ENCODE results near the gene MYLK. TPM values are rescaled to one million over a fixed set of nuclear protein-coding genes. Genes with fewer than 3 reads are reported as not detected.

The MYLK gene
- total RNA-seq, 2 experiments from 2014 or later, result 0.22 TPM; not detected in 1

DNA sequence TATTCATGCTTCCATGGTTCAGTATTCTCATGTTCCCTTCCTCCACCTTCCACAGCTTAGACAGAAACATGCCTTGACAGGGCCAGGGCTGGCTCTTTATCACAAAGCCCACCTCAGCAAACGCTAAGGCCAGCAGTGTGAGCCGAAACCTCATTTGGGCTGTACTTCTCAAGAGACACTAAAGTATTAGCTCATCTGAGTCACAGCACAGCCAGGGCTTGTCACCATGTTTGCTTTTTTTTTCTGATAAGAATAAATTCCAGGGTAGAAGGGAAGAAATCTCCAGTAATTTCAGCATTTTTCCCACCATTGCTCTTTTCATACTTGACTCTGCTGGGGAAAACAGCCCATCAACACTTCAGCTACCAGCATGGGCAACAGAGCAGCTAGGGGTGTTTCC lies 95.4 kb downstream of the MYLK start:
- Mint-ChIP-seq H3K9me3 (no peaks in the 10 kb centered on the region), H3K4me1 (ENCODE audit: low read depth) (no peaks in the 10 kb centered on the region), H3K4me3 (no peak overlapping the region), H3K36me3 (ENCODE audit: low read depth) (no peaks in the 10 kb centered on the region), H3K27ac (no peak overlapping the region), H3K27me3 (peaks cover 19% of the 10 kb centered on the region)
- Histone ChIP-seq H3K9me3 (ENCODE audit: control insufficient read depth in 1 of 2, insufficient read depth in 1 of 2, low read length in 2 of 2) (no peaks in the 10 kb centered on the region), H3K27me3 (ENCODE audit: control insufficient read depth in 1 of 2, insufficient read depth in 2 of 2, low read length in 2 of 2) (peaks cover 0 to 8% of the 10 kb centered on the region in 2 experiments), H3K27ac (ENCODE audit: low read depth in 1 of 2, low read length in 2 of 2) (no peak overlapping the region), H3K4me3 (ENCODE audit: low read length) (no peak overlapping the region), H3K36me3 (ENCODE audit: insufficient read depth, low read length) (no peaks in the 10 kb centered on the region), H3K4me1 (ENCODE audit: insufficient read depth, low read length) (no peaks in the 10 kb centered on the region)
- ATAC-seq (ENCODE audit: poor library complexity) (no peak), DNase-seq (no peak)
- TF ChIP-seq, protein P1, sequence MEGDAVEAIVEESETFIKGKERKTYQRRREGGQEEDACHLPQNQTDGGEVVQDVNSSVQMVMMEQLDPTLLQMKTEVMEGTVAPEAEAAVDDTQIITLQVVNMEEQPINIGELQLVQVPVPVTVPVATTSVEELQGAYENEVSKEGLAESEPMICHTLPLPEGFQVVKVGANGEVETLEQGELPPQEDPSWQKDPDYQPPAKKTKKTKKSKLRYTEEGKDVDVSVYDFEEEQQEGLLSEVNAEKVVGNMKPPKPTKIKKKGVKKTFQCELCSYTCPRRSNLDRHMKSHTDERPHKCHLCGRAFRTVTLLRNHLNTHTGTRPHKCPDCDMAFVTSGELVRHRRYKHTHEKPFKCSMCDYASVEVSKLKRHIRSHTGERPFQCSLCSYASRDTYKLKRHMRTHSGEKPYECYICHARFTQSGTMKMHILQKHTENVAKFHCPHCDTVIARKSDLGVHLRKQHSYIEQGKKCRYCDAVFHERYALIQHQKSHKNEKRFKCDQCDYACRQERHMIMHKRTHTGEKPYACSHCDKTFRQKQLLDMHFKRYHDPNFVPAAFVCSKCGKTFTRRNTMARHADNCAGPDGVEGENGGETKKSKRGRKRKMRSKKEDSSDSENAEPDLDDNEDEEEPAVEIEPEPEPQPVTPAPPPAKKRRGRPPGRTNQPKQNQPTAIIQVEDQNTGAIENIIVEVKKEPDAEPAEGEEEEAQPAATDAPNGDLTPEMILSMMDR (IDR thresholded peaks at IDR 0.05), result no peak
- intact Hi-C loops (cut with DNase I, micrococcal nuclease), result no loop called here
- ChIA-PET POLR2A (no interaction called here), CTCF (no interaction called here)

DNA sequence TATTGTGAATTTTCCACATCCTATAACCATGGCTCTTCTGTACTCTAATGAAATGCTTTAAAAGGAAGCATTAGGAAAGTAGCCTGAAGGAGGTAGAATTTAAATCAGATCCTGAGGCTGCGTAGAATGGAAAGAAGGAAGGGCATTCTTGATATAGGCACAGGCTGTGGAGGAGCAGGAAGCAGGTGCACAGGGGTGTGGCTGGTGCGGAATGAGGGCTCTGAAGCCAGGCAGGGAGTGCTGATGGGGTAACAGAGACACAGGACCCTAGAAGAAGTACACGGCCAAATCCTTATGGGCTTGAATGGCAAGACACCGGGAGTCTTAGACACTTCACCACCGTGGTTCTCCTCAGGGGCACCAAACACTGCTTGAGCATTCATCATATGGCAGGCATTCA lies 97.0 kb downstream of the MYLK start:
- intact Hi-C loops (cut with DNase I, micrococcal nuclease), result no loop called here
- no peak for ATAC-seq (ENCODE audit: poor library complexity)
- no peak overlapping the region for H3K4me3 Mint-ChIP-seq
- H3K27ac Mint-ChIP-seq, result no peak overlapping the region
- H3K4me3 ChIP-seq (ENCODE audit: low read length), result no peak overlapping the region
- H3K27me3 Mint-ChIP-seq, result peaks cover 6% of the 10 kb centered on the region
- TF ChIP-seq, protein P1 (IDR thresholded peaks at IDR 0.05), result no peak
- no peaks in the 10 kb centered on the region for H3K27me3 ChIP-seq (ENCODE audit: control insufficient read depth in 1 of 2, insufficient read depth in 2 of 2, low read length in 2 of 2)
- H3K36me3 Mint-ChIP-seq (ENCODE audit: low read depth), result no peaks in the 10 kb centered on the region
- H3K36me3 ChIP-seq (ENCODE audit: insufficient read depth, low read length), result no peaks in the 10 kb centered on the region
- no peaks in the 10 kb centered on the region for H3K4me1 ChIP-seq (ENCODE audit: insufficient read depth, low read length)
- ChIA-PET POLR2A (no interaction called here), CTCF (no interaction called here)
- no peaks in the 10 kb centered on the region for H3K4me1 Mint-ChIP-seq (ENCODE audit: low read depth)
- H3K9me3 ChIP-seq (ENCODE audit: control insufficient read depth in 1 of 2, insufficient read depth in 1 of 2, low read length in 2 of 2), result no peaks in the 10 kb centered on the region
- no peak overlapping the region for H3K27ac ChIP-seq (ENCODE audit: low read depth in 1 of 2, low read length in 2 of 2)
- H3K9me3 Mint-ChIP-seq, result no peaks in the 10 kb centered on the region
- DNase-seq, result no peak

DNA sequence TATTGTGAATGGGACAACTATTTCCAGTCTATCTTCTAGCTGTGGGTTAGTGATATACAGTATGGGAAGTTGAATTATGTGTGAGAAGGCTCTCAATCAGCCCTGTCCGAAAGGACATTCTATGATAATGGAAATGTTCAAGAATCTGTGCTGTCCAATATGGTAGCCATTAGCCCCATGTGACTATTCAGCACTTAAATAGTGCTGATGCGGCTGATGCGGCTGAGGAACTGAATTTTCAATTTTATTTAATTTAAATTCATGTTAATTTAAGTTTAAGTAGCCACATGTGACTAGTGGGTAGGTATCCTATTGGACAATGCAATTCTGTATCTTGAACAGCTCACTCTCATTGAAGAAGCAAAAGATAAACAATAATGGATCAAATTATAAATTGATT lies 98.5 kb downstream of the MYLK start:
- Histone ChIP-seq H3K27ac (ENCODE audit: low read depth in 1 of 2, low read length in 2 of 2) (no peak overlapping the region), H3K4me3 (ENCODE audit: low read length) (no peak overlapping the region), H3K27me3 (ENCODE audit: control insufficient read depth in 1 of 2, insufficient read depth in 2 of 2, low read length in 2 of 2) (no peaks in the 10 kb centered on the region), H3K9me3 (ENCODE audit: control insufficient read depth in 1 of 2, insufficient read depth in 1 of 2, low read length in 2 of 2) (no peaks in the 10 kb centered on the region), H3K36me3 (ENCODE audit: insufficient read depth, low read length) (no peaks in the 10 kb centered on the region), H3K4me1 (ENCODE audit: insufficient read depth, low read length) (no peaks in the 10 kb centered on the region)
- H3K4me3 Mint-ChIP-seq, result no peak overlapping the region
- TF ChIP-seq, protein P1 (IDR thresholded peaks at IDR 0.05), result no peak
- H3K4me1 Mint-ChIP-seq (ENCODE audit: low read depth), result no peaks in the 10 kb centered on the region
- ATAC-seq (ENCODE audit: poor library complexity) (no peak), DNase-seq (no peak)
- CTCF ChIA-PET, result no interaction called here
- peaks cover 6% of the 10 kb centered on the region for H3K27me3 Mint-ChIP-seq
- H3K9me3 Mint-ChIP-seq, result no peaks in the 10 kb centered on the region
- H3K27ac Mint-ChIP-seq, result no peak overlapping the region
- intact Hi-C loops (cut with DNase I, micrococcal nuclease), result no loop called here
- no peaks in the 10 kb centered on the region for H3K36me3 Mint-ChIP-seq (ENCODE audit: low read depth)
- POLR2A ChIA-PET, result no interaction called here
